A673 (cell line): ENCODE measurements around the gene COX20.

Source experiments
- CTCF ChIP-seq: fragments of 300-800, 200-600 bp; sonication (generic); conservative IDR thresholded peaks from 2 replicates; pipeline ENCODE4 v1.5.1; 2017; ENCODE audit warnings: low read depth, mild to moderate bottlenecking, antibody characterized with exemption, low read length, moderate library complexity, mixed read lengths
- EZH2 ChIP-seq: fragments of 200-600 bp; sonication (generic); IDR thresholded peaks from 2 replicates; pipeline ENCODE4 v1.6.1; 2017; ENCODE audit warnings: borderline replicate concordance, low read depth, mild to moderate bottlenecking, mixed read lengths, antibody characterized with exemption, low read length; ENCODE audit not compliant: poor library complexity, severe bottlenecking

GRCh38 chr1:244865028-244865371, 29.5 kb downstream of the COX20 start:
- TF ChIP-seq CTCF = no peak
- TF ChIP-seq EZH2 = no peak
